SK-N-SH (cell line): ENCODE results near the gene SRRD.

ENCODE experiments used
- CHD2 ChIP-seq: fragments of 150-350 bp; IDR thresholded peaks from 2 replicates; pipeline ENCODE4 v1.6.1; 2018; ENCODE audit warnings: low read length; ENCODE audit not compliant: partially characterized antibody
- CTCF ChIP-seq: fragments of 200-600 bp; sonication (generic); IDR thresholded peaks from 2 replicates; pipeline ENCODE4 v1.6.1; 2017; ENCODE audit warnings: antibody characterized with exemption, mild to moderate bottlenecking, moderate library complexity
- ELF1 ChIP-seq: IDR thresholded peaks from 2 replicates; pipeline ENCODE4 v1.4.0; 2012
- EZH2phosphoT487 ChIP-seq: fragments of 200-600 bp; sonication (generic); IDR thresholded peaks from 2 replicates; pipeline ENCODE4 v1.6.1; 2017; ENCODE audit warnings: low read depth, mixed run types, mild to moderate bottlenecking, antibody characterized with exemption, moderate library complexity, borderline replicate concordance
- FOXJ3 ChIP-seq: sonication (generic); formaldehyde crosslinking; IDR thresholded peaks from 2 replicates; pipeline ENCODE4 v1.5.1; 2020; ENCODE audit warnings: mild to moderate bottlenecking, missing genetic modification reagents
- JUND ChIP-seq: IDR thresholded peaks from 2 replicates; pipeline ENCODE4 v1.4.0; 2012
- MXI1 ChIP-seq: IDR thresholded peaks from 2 replicates; pipeline ENCODE4 v1.6.1; 2012; ENCODE audit warnings: mild to moderate bottlenecking, low read depth, low read length, improper control_type of control experiment
- NFIC ChIP-seq: IDR thresholded peaks from 2 replicates; pipeline ENCODE4 v1.4.0; 2012; ENCODE audit warnings: borderline replicate concordance
- POLR2AphosphoS5 ChIP-seq: IDR thresholded peaks from 2 replicates; pipeline ENCODE4 v1.6.1; 2012; ENCODE audit warnings: low read depth, low read length
- RAD21 ChIP-seq: IDR thresholded peaks from 2 replicates; pipeline ENCODE4 v1.6.1; 2012; ENCODE audit warnings: mild to moderate bottlenecking, low read length
- SMC3 ChIP-seq: IDR thresholded peaks from 2 replicates; pipeline ENCODE4 v1.6.1; 2012; ENCODE audit warnings: low read depth, low read length, improper control_type of control experiment
- ZBTB33 ChIP-seq: IDR thresholded peaks from 2 replicates; pipeline ENCODE4 v1.4.0; 2012; ENCODE audit warnings: low read depth, borderline replicate concordance

GRCh38 chr22:26542831-26543230, 59.2 kb downstream of the SRRD start:
- no peak for TF ChIP-seq CTCF
- no peak for TF ChIP-seq NFIC
- no peak for TF ChIP-seq POLR2AphosphoS5
- TF ChIP-seq CHD2: no peak
- TF ChIP-seq SMC3: no peak
- TF ChIP-seq EZH2phosphoT487: no peak
- TF ChIP-seq JUND: no peak
- no peak for TF ChIP-seq RAD21
- TF ChIP-seq ELF1: no peak
- no peak for TF ChIP-seq ZBTB33
- no peak for TF ChIP-seq FOXJ3 (CRISPR knock-in tag)
- no peak for TF ChIP-seq MXI1
